GM21576 (cell line): ENCODE results near the gene ZGLP1.
"Not testable (repeated sequence)": the region's sequence is repeated elsewhere in the genome, so short reads cannot be mapped to it uniquely, and the experiment has no call there.

Source experiments
- ATAC-seq: cut with Tn5 transposase; IDR thresholded peaks from one replicate; pipeline ENCODE4 v1.9.1; 2021; ENCODE audit warnings: mild to moderate bottlenecking, moderate library complexity; ENCODE audit not compliant: unreplicated experiment

The ZGLP1 gene

DNA sequence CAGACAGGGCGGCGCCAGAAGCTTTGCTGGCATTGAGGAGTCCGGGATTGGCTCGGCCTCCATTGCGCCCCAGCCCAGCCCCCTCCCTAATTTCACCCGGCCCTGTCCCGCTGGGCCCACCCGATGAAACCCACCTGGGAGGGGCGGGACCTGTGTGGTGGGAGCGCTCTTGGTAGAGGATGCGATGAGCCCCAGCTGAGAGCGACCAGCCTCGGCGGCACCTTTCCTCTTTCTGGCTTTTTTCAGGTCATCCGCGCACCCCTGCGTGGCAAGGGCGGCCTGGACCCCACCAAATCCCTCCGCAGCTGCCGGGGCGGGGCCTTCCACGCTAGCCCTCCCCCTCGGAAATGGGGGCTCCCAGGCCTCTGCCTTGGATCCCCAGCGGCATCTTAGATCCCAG, at the start of gene ZGLP1:
Gene ZGLP1, minus strand, starts transcription at position 393 of the 400 bp plus-strand sequence.
- ATAC-seq: no peak

DNA sequence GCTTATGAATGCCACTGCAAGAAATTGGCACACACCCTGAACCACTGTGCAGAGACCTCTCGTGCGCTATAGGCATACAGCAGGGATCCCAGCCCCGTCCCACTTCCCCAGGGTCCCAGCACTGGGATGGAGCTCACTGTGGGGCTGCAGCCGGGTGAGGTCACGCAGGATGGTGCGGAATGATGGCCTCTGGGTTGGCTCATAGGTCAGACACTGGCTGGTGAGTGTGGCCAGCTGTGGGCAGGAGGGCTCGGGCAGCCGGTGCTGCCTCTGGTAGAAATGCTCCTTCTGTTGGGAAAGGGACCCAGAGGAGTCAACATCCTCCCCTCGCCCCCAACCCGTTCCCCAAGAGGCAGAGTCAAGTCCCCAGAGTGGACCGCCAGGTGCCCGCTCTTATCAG, 46.8 kb upstream of the ZGLP1 start:
- no peak for ATAC-seq

DNA sequence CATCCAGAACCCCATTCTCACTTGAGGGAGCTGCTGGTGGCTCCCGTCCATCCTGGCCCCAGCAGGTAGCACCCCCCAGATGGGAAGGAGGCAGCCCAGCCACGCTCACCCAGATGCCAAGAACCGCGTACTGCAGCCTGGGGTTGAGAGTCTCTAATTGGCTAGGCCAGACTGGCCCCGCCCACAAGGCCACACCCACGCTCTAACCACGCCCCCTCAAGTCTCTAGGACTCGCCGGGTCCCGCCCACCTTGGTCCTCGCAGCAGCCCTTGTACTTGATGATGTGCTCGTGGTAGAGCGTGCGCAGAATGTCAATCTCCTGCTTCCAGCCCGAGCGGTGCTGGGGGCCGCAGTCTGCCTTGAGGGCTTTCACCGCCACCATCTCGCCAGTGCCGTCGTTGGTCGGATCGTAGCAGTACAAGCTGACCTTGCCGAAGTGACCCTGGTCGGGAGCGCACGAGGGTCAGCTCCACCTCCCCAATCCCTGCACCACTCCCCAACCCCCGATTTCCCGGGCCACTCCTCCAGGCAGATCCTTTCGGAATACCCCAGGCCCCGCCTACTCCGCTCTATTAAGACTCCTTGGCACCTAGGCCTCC, 44.3 kb upstream of the ZGLP1 start:
- ATAC-seq: no peak

DNA sequence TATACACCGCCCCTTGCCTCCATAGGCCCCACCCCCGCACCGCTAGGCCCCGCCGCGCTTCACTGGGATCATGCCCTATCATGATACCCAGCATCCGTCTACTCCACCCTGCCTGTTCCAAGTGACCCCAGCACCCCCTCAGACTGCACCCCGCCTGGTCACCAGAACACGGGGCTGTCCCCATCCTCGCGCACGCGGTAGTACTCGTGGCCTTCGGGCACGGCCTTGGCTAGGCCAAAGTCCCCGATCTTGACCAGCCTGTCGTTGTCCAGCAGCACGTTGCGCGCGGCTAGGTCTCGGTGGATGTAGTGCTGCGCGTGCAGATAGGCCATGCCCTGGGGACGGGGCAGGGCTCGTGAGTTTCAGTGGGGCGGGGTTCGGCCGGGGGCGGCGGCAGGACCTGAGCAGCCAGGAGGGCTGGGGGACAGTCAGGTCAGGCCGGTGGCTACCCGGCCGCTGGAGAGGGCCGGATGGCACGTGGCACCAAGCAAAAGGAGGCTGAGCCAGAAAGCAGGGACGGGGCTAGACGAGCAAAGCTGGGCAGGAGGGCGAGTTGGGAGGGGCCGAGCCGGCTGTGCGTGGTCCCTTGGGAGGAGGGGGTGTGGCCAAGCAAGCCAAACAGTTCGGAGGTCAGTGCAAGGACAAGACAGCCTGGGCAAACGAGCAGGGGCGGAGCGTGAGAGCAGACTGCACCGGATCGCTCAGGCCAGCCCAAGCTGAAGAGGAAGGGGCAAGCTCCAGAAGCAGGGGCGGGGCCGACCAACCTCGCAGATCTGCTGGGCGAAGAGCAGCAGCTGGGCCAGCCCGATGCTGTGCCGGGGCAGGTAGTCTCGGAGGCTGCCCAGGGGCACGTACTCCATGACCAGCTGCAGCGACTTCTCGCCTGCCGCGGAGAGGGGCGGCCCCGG, 43.4 kb upstream of the ZGLP1 start:
- ATAC-seq: no peak

DNA sequence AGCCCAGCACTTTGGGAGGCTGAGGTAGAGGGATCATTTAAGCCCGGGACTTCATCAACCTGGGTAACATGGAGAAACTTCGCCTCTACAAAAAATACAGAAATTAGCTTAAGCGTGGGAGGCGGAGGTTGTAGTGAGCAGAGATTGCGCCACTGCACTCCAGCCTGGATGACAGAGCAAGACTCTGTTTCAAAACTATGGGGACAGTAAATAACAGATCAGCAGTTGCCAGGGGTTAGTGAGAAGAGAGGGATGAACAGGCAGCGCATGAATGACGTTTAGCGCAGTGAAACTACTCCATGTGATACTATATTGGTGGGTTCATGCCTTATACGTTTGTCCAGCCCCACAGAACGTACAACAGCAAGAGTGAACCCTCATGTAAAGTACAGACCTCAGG, 36.9 kb upstream of the ZGLP1 start:
- no peak for ATAC-seq

DNA sequence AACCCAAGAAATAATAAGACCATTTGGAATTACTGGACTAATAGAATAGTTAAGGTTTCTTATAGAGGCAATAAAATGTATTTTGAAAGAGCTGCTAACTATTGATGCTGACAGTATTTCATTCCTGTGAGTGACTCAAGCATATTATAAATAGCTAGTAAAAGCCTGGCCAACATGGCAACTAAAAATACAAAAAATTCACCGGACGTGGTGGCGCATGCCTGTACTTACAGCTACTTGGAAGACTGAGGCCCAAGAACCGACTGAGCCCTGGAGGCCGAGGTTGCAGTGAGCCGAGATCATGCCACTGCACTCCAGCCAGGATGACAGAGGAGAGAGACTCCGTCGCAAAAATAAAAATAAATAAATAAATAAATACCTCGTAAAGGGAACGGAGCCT, 35.2 kb upstream of the ZGLP1 start:
- no peak for ATAC-seq

DNA sequence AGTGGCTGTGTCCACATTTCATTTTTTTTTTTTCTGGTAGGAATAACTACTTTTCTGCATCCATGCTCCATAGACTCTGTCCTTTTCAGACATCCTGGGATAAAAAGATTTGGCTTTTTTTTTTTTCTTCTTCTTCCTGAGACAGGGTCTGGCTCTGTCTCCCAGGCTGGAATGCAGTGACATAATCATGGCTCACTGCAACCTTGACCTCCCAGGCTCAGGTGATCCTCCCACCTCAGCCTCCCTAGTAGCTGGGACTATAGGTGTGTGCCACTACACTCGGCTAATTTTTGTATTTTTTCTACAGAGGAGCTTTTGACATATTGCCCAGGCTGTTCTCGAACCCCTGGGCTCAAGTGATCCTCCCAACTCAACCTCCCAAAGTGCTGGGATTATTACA, 33.9 kb upstream of the ZGLP1 start:
- no peak for ATAC-seq

DNA sequence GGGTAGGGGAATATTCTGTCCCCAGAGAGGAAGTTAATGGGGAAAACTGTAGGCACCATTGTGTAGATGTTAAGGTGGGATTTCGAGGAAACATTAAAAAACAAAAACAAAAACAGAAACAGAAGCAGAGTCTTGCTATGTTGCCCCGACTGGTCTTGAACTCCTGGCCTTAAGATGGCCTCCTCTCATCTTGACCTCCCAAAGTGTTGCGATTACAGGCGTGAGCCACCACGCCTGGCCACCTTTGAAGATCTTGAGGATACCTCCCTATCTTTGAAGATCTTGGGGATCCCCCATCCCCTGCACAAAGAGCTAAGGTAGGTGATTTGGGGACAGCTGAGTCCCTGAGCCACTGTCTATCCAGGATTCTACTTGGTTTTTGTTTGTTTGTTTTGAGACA, 30.4 kb upstream of the ZGLP1 start:
- no peak for ATAC-seq

DNA sequence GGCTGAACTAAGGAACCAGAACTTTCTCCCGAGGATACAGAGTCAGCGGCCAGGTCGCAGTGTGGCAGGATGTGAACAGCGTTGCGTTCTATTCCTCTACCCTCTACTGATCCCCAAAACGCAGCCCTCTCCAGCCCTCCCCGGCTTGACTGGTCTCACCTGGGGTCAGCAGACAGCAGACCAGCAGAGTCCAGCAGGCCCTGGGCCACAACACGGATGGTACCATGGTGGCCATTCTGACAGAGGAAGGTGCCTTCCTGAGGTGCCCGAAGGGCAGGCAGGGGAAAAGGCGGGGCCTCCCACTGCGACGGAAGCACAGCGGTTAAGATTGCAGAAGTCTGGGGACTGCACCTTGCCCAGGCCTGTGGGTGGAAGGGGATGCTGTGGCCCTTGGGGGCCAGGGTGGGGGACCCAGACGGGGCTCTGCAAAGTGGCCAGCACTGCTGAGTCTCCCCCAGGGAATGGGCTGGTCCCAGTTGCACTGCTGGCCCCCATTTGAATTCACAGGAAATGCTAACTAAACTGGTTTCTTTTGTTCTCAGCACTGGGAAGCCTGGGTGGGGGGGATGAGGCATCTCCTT, 29.9 kb upstream of the ZGLP1 start, which contains the start of gene ICAM3:
Gene ICAM3, minus strand, starts transcription at position 245 of the 581 bp plus-strand sequence. Its CDS starts 10 bp downstream, at position 235.
- peak; percentile 72 for ATAC-seq

DNA sequence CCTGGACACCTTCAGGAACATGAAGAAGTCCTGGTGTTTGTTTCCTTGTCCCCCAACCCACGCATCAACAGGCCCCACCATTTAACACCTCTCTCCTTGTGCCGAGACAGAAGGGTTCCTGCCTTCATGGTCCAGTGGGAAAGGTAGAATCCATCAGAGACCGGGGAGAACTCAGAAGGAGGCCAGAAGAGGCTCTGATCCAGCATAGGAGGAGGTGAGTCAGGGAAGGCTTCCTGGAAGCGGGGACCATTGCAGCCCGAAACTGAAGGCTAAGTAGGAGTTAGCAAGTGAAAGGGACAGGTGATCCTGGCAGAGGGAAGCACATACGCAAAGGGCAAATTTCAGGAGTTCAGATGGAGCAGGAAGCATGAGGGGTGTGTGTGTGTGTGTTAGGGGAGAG, 29.3 kb upstream of the ZGLP1 start:
- no peak for ATAC-seq

DNA sequence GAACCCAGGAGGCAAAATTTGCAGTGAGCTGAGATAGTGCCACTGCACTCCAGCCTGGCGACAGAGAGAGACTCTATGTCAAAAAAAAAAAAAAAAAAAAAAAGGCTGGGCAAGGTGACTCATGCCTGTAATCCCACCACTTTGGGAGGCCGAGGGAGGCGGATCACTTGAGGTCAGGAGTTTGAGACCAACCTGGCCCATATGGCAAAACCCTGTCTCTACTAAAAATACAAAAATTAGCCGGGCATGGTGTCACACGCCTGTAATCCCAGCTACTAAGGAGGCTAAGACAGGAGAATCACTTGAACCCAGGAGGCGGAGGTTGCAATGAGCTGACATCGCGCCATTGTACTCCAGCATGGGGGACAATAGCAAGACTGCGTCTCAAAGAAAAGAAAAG, 27.1 kb upstream of the ZGLP1 start:
- ATAC-seq: not testable (repeated sequence)

DNA sequence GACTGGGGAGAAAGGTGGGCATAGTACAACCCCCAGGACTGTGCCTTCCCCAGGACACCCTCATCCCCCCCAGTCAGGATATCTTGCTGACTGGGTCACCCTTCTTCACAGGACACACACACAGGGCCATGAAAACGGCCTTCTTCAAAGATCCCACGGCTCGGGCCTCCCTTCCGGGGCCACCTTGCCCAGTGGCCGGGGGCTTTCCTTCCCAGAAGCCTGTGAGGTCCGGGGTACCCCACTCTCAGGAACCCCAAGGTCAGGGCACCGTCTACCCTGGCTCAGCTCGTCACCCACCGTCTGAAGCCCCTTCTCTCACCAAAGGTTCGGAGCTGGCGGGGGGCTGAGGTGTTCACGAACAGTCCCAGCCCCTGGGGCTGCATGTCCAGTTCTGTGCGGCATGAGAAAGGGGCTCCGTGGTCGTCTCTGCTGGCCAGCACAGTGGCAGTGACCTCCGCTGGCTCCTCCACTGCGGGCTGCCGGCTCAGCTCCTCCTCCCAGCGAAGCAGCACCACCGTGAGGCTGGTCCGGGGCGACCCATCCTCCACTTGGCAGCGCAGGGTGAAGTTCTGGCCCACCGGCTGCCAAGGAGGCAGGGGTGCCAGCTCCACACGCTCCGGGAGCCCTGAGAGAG, 25.9 kb upstream of the ZGLP1 start:
- no peak for ATAC-seq

DNA sequence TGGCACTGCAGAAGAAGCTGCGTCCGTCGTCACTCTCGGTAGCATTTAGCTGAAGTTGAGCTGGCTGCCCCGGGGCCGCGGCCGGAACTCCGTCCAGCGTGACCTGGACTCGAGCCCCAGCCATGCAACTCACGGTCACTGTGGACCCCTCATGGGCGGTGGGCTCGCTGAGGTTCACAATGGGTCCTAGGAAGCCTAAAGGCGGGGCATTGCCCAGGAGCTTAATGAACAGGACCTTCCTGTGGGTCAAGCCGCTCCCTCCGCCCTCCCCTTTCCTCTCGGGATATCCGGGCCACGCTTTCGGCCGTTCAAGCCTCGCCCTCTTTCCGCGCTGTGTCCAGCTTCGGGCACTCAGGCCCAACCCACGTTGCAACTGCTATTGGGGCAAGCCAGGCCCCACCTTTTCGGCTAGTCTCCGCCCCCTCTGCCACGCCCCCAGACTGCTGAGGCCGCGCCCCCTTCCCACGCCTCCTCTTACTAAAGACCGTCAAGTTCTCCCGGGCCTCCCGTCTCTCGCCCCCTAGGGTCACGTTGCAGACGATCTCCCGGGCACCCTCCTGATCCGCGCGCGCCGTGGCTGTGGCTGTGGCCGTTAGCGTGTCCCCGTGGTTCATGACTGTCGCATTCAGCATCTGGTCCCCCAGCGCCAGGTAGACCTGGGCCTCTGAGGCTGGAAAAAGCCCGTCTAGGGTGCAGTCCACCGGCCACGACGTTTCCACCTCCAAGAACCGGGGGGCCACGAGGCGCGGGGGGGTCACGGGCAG, 25.2 kb upstream of the ZGLP1 start:
- ATAC-seq: no peak

DNA sequence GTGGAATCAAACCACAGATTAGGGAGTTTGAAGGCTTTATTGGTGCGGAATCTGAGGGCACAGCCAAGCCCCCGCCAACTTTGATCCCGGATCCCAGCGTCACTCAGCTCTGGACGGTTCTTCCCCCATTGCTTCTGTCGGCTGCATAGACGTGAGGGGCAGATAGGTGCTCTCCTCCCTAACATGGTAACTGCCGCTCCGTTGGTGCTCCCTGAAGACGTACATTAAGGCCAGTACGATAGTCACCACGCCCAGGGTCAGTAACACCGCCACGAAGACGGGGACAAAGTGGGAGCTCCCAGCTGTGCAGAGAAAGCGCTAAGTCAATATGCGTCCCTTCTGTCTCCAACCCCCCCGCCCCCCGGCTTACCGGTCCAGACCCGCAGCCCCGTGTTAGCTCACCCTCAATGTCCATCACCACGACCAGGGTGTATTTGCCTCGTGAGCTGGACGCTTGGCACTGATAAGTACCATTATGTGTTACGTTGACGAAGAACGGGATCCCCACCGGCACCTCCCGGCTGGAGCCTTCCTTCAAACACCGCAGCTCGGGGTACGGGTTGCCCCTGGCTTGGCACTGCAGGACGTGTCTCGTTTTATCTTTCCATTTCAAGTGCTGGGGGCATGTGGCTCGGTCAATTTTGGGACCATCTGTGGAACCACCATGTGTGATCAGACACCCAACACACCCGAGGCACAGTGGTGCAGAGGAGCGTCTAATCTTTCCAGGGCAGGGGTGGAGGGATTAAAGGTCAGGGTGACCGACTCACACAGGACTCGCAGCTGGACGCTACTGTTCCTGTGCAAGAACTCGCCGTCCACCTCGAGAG, 24.4 kb upstream of the ZGLP1 start:
- no peak for ATAC-seq

DNA sequence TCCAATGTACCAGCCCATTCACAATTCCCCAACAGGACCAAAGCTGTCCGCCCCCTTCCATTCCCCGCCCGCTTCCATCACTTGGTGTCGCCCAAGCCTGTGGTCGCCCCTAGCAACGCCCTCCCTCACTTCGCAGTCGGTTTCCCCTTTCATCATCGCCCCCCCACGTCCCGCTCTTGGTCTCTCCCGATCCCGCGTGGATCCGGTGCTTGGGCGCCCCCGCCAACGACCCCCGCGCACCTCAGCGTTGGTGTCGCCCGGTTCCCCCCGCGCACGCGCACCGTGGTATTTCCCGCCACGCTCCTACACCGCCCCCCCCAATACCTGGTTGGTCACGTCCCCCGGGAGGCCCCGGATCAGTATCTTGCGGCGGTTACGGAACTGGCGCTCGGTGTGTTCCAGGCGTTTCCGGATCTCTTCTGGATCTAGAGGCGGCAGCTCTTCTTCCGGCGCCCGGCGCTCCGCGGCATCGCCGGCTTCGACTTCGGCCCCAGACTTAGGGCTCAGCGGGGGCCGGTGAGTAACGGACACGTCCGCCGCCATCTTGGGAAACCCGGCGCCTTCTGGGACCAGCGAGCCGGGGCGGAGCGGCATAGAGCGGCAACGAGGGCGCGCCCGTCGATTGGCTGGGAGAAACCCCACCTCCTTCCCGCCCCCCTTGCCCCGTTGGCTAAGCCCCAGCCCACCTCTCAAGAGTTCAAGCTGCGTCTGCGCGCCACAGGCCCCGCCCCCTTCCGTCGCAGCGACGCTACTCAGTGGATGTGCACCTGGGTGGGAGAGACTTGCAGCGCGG, 23.5 kb upstream of the ZGLP1 start, which contains the start of gene RAVER1:
Gene RAVER1, minus strand, starts transcription at position 565 of the 793 bp plus-strand sequence. Its CDS starts 22 bp downstream, at position 543.
- peak; percentile 78 for ATAC-seq

DNA sequence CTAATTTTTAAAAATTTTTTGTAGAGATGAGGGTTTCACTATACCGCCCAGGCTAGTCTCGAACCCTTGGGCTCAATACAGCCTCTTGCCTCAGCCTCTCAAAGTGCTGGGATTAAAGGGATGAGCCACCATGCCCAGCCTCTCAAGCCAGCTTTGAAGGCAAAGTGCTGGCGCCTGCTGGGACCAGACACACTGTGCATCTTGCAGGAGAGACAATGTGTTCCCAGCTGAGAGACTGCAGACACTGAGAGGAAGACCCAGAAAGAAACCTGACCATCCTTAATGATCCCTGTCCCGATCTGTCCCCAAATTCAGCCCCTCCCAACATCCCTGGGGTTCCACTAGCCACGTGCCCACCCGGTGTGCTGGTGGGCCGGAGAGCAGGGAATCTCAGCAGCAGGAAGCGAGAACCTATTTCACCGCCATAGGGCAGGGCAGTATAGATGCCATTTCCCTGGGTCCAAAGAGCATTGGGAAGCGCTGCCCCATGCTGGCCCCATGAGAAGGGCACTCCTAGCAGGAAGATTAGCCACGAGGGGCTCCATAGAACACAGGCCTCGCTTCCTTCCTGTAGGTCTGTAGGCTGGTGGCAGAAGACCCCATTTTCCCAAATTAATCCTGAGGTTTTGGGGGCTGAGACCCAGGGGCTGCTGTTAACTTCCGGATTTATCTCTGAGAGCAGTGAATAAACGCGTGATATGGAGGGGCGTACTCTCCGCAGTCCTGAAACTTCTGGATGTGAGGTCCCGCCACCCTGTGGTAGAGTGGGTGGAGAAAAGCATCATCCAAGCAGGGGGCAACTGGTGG, 22.7 kb upstream of the ZGLP1 start:
- ATAC-seq: no peak

DNA sequence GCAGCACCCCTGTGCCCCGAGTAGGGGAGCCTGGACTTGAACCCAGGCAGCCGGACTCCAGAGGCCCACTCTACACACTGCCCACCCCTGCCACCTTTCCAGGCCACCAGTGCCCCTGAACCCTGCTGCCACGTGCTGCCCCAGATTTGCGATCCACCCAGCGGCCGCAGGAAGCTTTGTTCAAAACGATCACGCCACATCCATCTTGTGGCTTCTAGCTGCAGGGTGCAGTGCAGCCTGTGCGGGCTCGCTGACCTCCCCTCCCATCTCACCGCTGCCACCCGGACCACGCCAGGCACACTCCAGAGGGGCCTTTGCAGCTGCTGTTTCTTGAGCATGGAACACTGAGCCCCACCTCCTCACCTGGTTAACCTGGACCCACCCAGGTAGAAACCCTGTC, 19.9 kb upstream of the ZGLP1 start:
- no peak for ATAC-seq
